Activated naive CD8-positive, alpha-beta T cell treated with anti-CD3 and anti-CD28 coated beads, Interleukin-2, amount 10 ng/mL, durations not matched to agents 7 days and 5 days (primary cell): ENCODE measurements around the gene BICRA. TPM values are rescaled to one million over a fixed set of nuclear protein-coding genes. Genes with fewer than 3 reads are reported as not detected.
A peak's percentile ranks its signal among the peaks of the same experiment; 100 is the strongest.
"Not testable (repeated sequence)": the region's sequence is repeated elsewhere in the genome, so short reads cannot be mapped to it uniquely, and the experiment has no call there.

ENCODE experiments used
- ATAC-seq: fragments of 150-1000 bp; cut with Tn5 transposase; one replicate; pipeline ENCODE4 v1.10.0; 2021; ENCODE audit warnings: low read depth, moderate library complexity
- POLR2A ChIA-PET: fragments of 350-600 bp; sonication (Branson Sonifier 250); formaldehyde crosslinking; loops from one replicate; lab custom pipeline; 2021; ENCODE audit warnings: antibody characterized with exemption; lab: Charles Lee
- DNase-seq: peaks from one replicate; pipeline ENCODE4 v3.0.0; 2021
- H3K27ac Mint-ChIP-seq: one replicate; pipeline ENCODE4 v1.8.0; 2022; ENCODE audit warnings: mild to moderate bottlenecking, mixed read lengths
- H3K27me3 Mint-ChIP-seq: one replicate; pipeline ENCODE4 v1.8.0; 2022; ENCODE audit warnings: mild to moderate bottlenecking, moderate library complexity, mixed read lengths
- H3K36me3 Mint-ChIP-seq: one replicate; pipeline ENCODE4 v1.8.0; 2021; ENCODE audit warnings: mild to moderate bottlenecking, mixed read lengths
- H3K4me1 Mint-ChIP-seq: one replicate; pipeline ENCODE4 v1.8.0; 2021; ENCODE audit warnings: mixed read lengths
- H3K4me3 Mint-ChIP-seq: one replicate; pipeline ENCODE4 v1.8.0; 2022; ENCODE audit warnings: mild to moderate bottlenecking, moderate library complexity, mixed read lengths
- H3K9me3 Mint-ChIP-seq: one replicate; pipeline ENCODE4 v1.8.0; 2021; ENCODE audit warnings: mixed read lengths
- total RNA-seq, 2 experiments: library from RNA; stranded (reverse); gene quantifications; one replicate each; pipeline ENCODE4 v1.2.3, GENCODE V29; 2021

Gene BICRA
- total RNA-seq, 2 experiments from 2014 or later = 22.6 to 28.4 TPM

GRCh38 chr19:47714339-47714738 is 105.4 kb downstream of the BICRA start:
- POLR2A ChIA-PET = interaction anchor here (0.9 kb wide), 1 partner anchor 136 kb away, joined by 3 read pairs; no protein-coding TSS in a partner anchor
- no peak overlapping the region for H3K4me3 Mint-ChIP-seq

DNA sequence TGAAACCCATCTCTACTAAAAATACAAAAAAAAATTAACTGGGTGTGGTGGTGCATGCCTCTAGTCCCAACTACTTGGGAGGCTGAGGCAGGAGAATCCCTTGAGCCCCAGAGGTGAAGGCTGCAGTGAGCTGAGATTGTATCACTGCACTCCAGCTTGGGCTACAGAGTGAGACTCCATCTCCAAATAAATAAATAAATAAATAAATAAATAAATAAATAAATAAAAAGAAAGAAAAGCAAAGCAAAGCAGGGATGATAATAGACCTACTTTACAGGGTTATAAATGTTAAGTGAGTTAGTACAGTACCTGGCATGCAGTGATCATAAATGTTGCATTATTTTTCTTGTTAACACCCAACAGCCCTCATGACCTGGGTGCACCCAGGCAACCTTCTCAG is 105.9 kb downstream of the BICRA start:
- not testable (repeated sequence) for H3K36me3 Mint-ChIP-seq, DNase-seq, ATAC-seq, H3K4me1 Mint-ChIP-seq, H3K9me3 Mint-ChIP-seq, H3K4me3 Mint-ChIP-seq, H3K27ac Mint-ChIP-seq
- H3K27me3 Mint-ChIP-seq = peaks cover 33% of the 10 kb centered on the region
- POLR2A ChIA-PET = interaction anchor here (0.9 kb wide), 1 partner anchor 135 kb away, joined by 3 read pairs; no protein-coding TSS in a partner anchor

More at GRCh38 chr19:47714339-47714738, 105.4 kb downstream of the BICRA start:
- no peak for DNase-seq
- H3K9me3 Mint-ChIP-seq = no peaks in the 10 kb centered on the region
- no peak overlapping the region for H3K27ac Mint-ChIP-seq
- H3K4me1 Mint-ChIP-seq = peaks cover 2% of the 10 kb centered on the region
- no peak for ATAC-seq
- H3K27me3 Mint-ChIP-seq = peaks cover 33% of the 10 kb centered on the region
- H3K36me3 Mint-ChIP-seq = no peaks in the 10 kb centered on the region

DNA sequence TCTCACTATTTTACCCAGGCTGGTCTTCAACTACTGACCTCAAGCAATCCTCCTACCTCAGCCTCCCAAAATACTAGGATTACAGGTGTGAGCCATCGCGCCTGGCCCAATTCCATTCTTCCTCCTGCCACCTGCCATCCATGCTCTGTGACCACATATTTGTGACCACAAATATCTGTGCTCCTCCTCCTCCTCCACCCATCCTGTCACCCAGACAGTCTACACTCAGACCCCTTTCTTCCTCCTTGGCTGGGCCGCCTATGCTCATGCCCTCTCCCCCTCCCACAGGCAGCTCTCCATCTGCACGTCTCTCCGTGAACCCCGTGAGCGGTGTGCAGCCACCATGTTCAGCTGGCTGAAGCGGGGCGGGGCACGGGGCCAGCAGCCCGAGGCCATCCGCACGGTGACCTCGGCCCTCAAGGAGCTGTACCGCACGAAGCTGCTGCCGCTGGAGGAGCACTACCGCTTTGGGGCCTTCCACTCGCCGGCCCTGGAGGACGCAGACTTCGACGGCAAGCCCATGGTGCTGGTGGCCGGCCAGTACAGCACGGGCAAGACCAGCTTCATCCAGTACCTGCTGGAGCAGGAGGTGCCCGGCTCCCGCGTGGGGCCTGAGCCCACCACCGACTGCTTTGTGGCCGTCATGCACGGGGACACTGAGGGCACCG is 107.5 kb downstream of the BICRA start:
- H3K27ac Mint-ChIP-seq = no peak overlapping the region
- peaks cover 29% of the 10 kb centered on the region for H3K27me3 Mint-ChIP-seq
- DNase-seq (no peak), ATAC-seq (no peak)
- POLR2A ChIA-PET = interaction anchor here (0.6 kb wide), 1 partner anchor 268 kb away, joined by 5 read pairs; no protein-coding TSS in a partner anchor
- H3K9me3 Mint-ChIP-seq = no peaks in the 10 kb centered on the region
- H3K36me3 Mint-ChIP-seq = no peaks in the 10 kb centered on the region
- no peak overlapping the region for H3K4me3 Mint-ChIP-seq
- H3K4me1 Mint-ChIP-seq = peaks cover 2% of the 10 kb centered on the region

- POLR2A ChIA-PET, H3K4me3 Mint-ChIP-seq, H3K4me1 Mint-ChIP-seq, DNase-seq, H3K27ac Mint-ChIP-seq, H3K36me3 Mint-ChIP-seq, H3K9me3 Mint-ChIP-seq, ATAC-seq: not testable (repeated sequence)
- H3K27me3 Mint-ChIP-seq = peaks cover 23% of the 10 kb centered on the region
Measured at GRCh38 chr19:47718415-47719046, 109.6 kb downstream of the BICRA start.

GRCh38 chr19:47719047-47719859 is 110.3 kb downstream of the BICRA start:
- Mint-ChIP-seq H3K4me3 (no peak overlapping the region), H3K36me3 (no peaks in the 10 kb centered on the region), H3K4me1 (no peaks in the 10 kb centered on the region), H3K9me3 (no peaks in the 10 kb centered on the region), H3K27me3 (peaks cover 18% of the 10 kb centered on the region), H3K27ac (no peak overlapping the region)
- POLR2A ChIA-PET = interaction anchor here (0.9 kb wide), 1 partner anchor 206 kb away, joined by 3 read pairs; no protein-coding TSS in a partner anchor
- ATAC-seq (no peak), DNase-seq (no peak)

GRCh38 chr19:47720669-47721422 is 111.9 kb downstream of the BICRA start:
- H3K4me1 Mint-ChIP-seq = no peaks in the 10 kb centered on the region
- POLR2A ChIA-PET = no interaction called here

GRCh38 chr19:47723581-47723940 is 114.6 kb downstream of the BICRA start:
- Mint-ChIP-seq H3K36me3 (no peaks in the 10 kb centered on the region), H3K9me3 (no peaks in the 10 kb centered on the region), H3K4me3 (no peak overlapping the region), H3K27ac (no peak overlapping the region), H3K4me1 (peaks cover 4% of the 10 kb centered on the region), H3K27me3 (peaks cover 3% of the 10 kb centered on the region)
- DNase-seq = no peak
- ATAC-seq = peak; percentile 43
- POLR2A ChIA-PET = interaction anchor here (0.7 to 1.0 kb wide), 2 partner anchors 54 to 208 kb away, joined by 3 to 4 read pairs; no protein-coding TSS in a partner anchor

More at GRCh38 chr19:47720669-47721422, 111.9 kb downstream of the BICRA start:
- H3K4me3 Mint-ChIP-seq = no peak overlapping the region
- ATAC-seq = no peak
- no peak for DNase-seq
- H3K9me3 Mint-ChIP-seq = no peaks in the 10 kb centered on the region
- H3K36me3 Mint-ChIP-seq = no peaks in the 10 kb centered on the region
- H3K27ac Mint-ChIP-seq = no peak overlapping the region
- H3K27me3 Mint-ChIP-seq = peaks cover 5% of the 10 kb centered on the region

DNA sequence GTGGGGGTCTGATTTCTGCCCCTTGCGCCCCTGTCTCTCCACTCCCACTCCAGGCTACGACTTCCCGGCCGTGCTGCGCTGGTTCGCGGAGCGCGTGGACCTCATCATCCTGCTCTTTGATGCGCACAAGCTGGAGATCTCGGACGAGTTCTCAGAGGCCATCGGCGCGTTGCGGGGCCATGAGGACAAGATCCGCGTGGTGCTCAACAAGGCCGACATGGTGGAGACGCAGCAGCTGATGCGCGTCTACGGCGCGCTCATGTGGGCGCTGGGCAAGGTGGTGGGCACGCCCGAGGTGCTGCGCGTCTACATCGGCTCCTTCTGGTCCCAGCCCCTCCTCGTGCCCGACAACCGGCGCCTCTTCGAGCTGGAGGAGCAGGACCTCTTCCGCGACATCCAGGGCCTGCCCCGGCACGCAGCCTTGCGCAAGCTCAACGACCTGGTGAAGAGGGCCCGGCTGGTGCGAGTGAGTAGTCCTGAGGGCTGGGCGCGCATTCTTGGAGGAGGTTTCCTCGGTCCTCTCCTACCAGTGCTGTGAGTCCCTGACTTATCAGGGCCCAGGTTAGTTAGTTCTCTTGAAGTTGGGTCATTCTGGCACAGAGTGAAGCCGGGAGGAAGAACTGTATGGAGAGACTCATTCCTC is 116.9 kb downstream of the BICRA start:
- DNase-seq = no peak
- H3K4me1 Mint-ChIP-seq = peaks cover 17% of the 10 kb centered on the region
- ATAC-seq = no peak
- H3K27ac Mint-ChIP-seq = no peak overlapping the region
- no peak overlapping the region for H3K4me3 Mint-ChIP-seq
- POLR2A ChIA-PET = interaction anchor here (0.6 kb wide), 1 partner anchor 253 kb away, joined by 4 read pairs; no protein-coding TSS in a partner anchor
- H3K36me3 Mint-ChIP-seq = no peaks in the 10 kb centered on the region
- peaks cover 16% of the 10 kb centered on the region for H3K27me3 Mint-ChIP-seq
- H3K9me3 Mint-ChIP-seq = no peaks in the 10 kb centered on the region

- Mint-ChIP-seq H3K36me3 (no peaks in the 10 kb centered on the region), H3K27me3 (peaks cover 16% of the 10 kb centered on the region), H3K4me3 (no peak overlapping the region), H3K4me1 (peaks cover 17% of the 10 kb centered on the region), H3K27ac (no peak overlapping the region), H3K9me3 (no peaks in the 10 kb centered on the region)
- ATAC-seq (no peak), DNase-seq (no peak)
- POLR2A ChIA-PET = no interaction called here
Measured at GRCh38 chr19:47726467-47726866, 117.5 kb downstream of the BICRA start.

DNA sequence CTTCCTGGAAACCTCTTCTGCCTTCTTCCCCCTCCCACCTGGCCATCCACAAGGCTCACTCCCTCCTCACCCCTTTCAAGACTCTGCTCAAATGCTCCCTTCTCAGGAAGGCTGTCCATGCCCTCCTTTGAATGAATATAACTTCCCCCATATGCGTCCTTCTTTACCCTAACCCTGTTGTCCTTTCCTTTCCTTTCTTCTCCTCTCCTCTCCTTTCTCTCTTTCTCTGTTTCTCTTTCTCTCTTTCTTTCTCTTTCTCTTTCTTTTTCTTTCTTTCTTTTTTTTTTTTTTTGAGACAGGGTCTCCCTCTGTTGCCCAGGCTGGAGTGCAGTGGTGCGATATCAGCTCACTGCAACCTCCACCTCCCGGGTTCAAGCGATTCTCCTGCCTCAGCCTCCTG is 119.4 kb downstream of the BICRA start:
- DNase-seq, H3K4me3 Mint-ChIP-seq, H3K9me3 Mint-ChIP-seq, ATAC-seq, H3K36me3 Mint-ChIP-seq, POLR2A ChIA-PET, H3K27ac Mint-ChIP-seq: not testable (repeated sequence)
- H3K27me3 Mint-ChIP-seq = peaks cover 18% of the 10 kb centered on the region
- peaks cover 17% of the 10 kb centered on the region for H3K4me1 Mint-ChIP-seq

DNA sequence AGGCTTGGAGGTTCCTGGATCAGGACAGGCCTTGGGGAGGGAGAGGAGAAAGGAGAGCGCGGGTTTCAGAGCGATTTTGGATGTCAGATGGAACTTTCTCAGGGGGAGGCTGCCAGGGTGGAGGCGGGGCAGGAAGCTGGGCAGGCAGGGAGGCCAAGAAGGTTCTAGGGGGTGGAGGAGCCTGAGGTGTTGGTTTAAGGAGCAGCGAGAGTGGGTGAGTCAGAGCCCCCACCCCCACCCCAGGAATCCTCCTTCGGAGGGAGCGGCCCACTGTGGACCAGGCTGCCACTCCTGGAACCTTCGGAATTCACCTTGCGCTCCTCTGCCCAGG is 120.5 kb downstream of the BICRA start:
- no peaks in the 10 kb centered on the region for H3K9me3 Mint-ChIP-seq
- peaks cover 17% of the 10 kb centered on the region for H3K27me3 Mint-ChIP-seq
- POLR2A ChIA-PET = interaction anchor here (0.9 to 1.6 kb wide), 3 partner anchors 11 to 126 kb away, joined by 3 to 5 read pairs (median 3); no protein-coding TSS in a partner anchor
- ATAC-seq (peak; percentile 49), DNase-seq (no peak)
- no peaks in the 10 kb centered on the region for H3K36me3 Mint-ChIP-seq
- H3K27ac Mint-ChIP-seq = peak overlapping the region; percentile 6
- H3K4me1 Mint-ChIP-seq = peaks cover 17% of the 10 kb centered on the region
- H3K4me3 Mint-ChIP-seq = peak overlapping the region; percentile 86

GRCh38 chr19:47729799-47730520 is 121.0 kb downstream of the BICRA start:
- H3K27ac Mint-ChIP-seq = no peak overlapping the region
- POLR2A ChIA-PET = interaction anchor here (0.9 to 1.6 kb wide), 3 partner anchors 10 to 127 kb away, joined by 3 to 5 read pairs (median 3); no protein-coding TSS in a partner anchor
- no peaks in the 10 kb centered on the region for H3K9me3 Mint-ChIP-seq
- DNase-seq (peak; percentile 73), ATAC-seq (peak; percentile 68)
- H3K4me1 Mint-ChIP-seq = peaks cover 17% of the 10 kb centered on the region
- no peaks in the 10 kb centered on the region for H3K36me3 Mint-ChIP-seq
- H3K4me3 Mint-ChIP-seq = peak overlapping the region; percentile 86
- H3K27me3 Mint-ChIP-seq = peaks cover 17% of the 10 kb centered on the region
